ENCODE results near the gene SLC35B1. TPM values are rescaled to one million over a fixed set of nuclear protein-coding genes. Genes with fewer than 3 reads are reported as not detected.

SLC35B1 gene
- total and polyA plus RNA-seq, 2 of the 4 experiments (the other 2 are of a cell fraction), result 66.4 to 86.2 TPM

DNA sequence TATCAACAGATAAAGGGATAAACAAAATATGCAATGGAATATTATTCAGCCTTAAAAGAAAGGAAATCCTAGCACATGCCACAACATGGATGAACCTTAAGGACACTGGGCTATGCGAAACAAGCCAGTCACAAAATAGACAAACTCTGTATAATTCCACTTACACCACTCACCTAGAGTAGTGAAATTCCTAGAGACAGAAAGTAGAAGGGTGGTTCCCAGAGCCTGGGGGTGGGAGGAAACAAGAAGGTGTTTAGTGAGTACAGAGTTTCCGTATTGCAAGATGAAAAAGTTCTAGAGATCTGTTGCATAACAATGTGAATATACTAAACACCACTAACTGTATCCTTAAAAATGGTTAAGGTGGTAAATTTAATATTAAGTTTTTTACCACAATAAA lies 39.9 kb downstream of the SLC35B1 start:
- Histone ChIP-seq H2AK5ac (ENCODE audit: low read depth, low read length) (no peak overlapping the region), H3K56ac (ENCODE audit: extremely low read depth, insufficient read depth, low read length) (no peak overlapping the region), H2BK20ac (ENCODE audit: low read depth, low read length) (no peak overlapping the region), H2AFZ (replicated peaks; ENCODE audit: low read length, poor library complexity) (no peak overlapping the region), H2BK15ac (ENCODE audit: low read depth, low read length) (no peak overlapping the region), H3K4me3 (ENCODE audit: insufficient read depth, low read depth, low read length) (no peak overlapping the region), H4K20me1 (ENCODE audit: insufficient read depth, low read length) (peaks cover 24% of the 10 kb centered on the region), H3K18ac (ENCODE audit: low read depth, low read length) (no peak overlapping the region), H4K5ac (ENCODE audit: low read depth, low read length) (no peak overlapping the region), H2BK5ac (ENCODE audit: low read depth, low read length, poor library complexity, severe bottlenecking) (no peak overlapping the region), H4K8ac (ENCODE audit: low read depth in 2 of 2, low read length in 2 of 2) (no peak overlapping the region), H3K4me2 (ENCODE audit: low read depth, low read length) (no peak overlapping the region), H3K9me1 (ENCODE audit: insufficient read depth, low read length) (peaks cover 4% of the 10 kb centered on the region), H3K9ac (ENCODE audit: low read depth, low read length) (no peak overlapping the region), H2AK9ac (replicated peaks; ENCODE audit: low read depth, low read length, poor library complexity) (no peak overlapping the region), H3K27ac (ENCODE audit: insufficient read depth, low read length) (no peak overlapping the region), H3K27me3 (ENCODE audit: control insufficient read depth, insufficient read depth, low read length) (no peaks in the 10 kb centered on the region), H3K23ac (ENCODE audit: low read depth, low read length) (no peak overlapping the region), H3K14ac (replicated peaks; ENCODE audit: low read depth, low read length) (no peak overlapping the region), H4K91ac (ENCODE audit: insufficient read depth, low read depth, low read length) (no peak overlapping the region), H3K36me3 (ENCODE audit: control insufficient read depth, insufficient read depth, low read length) (0 out of 2 replicates have a peak, but pooled peaks cover 4% of the 10 kb centered on the region), H3K9me3 (ENCODE audit: control insufficient read depth, insufficient read depth, low read length) (no peaks in the 10 kb centered on the region), H3K4ac (ENCODE audit: low read depth, low read length) (no peak overlapping the region), H3K4me1 (ENCODE audit: control insufficient read depth, insufficient read depth, low read length) (no peaks in the 10 kb centered on the region), H3K79me1 (ENCODE audit: low read depth in 1 of 2, low read length in 2 of 2) (peaks cover 23 to 57% of the 10 kb centered on the region in 2 experiments), H2BK120ac (ENCODE audit: low read depth, low read length) (no peak overlapping the region)
- BruUV-seq (replicated peaks), result no TSS peak
- in situ Hi-C loops (cut with MboI; ENCODE audit: low sequenced_read_pairs) (no loop called here), dilution Hi-C loops (cut with HindIII; ENCODE audit: low sequenced_read_pairs, unreplicated experiment) (no loop called here), intact Hi-C loops (cut with micrococcal nuclease) (no loop called here)
- ATAC-seq (ENCODE audit: low read depth), result no peak
- CTCF ChIA-PET, result no interaction called here
- POLR2A ChIA-PET (ENCODE audit: unreplicated experiment), result no interaction called here
- TF ChIP-seq POLR2A (IDR thresholded peaks at IDR 0.05; ENCODE audit: low read depth, low read length), result no peak
- TF ChIP-seq, protein P1, sequence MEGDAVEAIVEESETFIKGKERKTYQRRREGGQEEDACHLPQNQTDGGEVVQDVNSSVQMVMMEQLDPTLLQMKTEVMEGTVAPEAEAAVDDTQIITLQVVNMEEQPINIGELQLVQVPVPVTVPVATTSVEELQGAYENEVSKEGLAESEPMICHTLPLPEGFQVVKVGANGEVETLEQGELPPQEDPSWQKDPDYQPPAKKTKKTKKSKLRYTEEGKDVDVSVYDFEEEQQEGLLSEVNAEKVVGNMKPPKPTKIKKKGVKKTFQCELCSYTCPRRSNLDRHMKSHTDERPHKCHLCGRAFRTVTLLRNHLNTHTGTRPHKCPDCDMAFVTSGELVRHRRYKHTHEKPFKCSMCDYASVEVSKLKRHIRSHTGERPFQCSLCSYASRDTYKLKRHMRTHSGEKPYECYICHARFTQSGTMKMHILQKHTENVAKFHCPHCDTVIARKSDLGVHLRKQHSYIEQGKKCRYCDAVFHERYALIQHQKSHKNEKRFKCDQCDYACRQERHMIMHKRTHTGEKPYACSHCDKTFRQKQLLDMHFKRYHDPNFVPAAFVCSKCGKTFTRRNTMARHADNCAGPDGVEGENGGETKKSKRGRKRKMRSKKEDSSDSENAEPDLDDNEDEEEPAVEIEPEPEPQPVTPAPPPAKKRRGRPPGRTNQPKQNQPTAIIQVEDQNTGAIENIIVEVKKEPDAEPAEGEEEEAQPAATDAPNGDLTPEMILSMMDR (conservative IDR thresholded peaks at IDR 0.05; ENCODE audit: low read depth, low read length), result no peak
- TF ChIP-seq MXI1 (IDR thresholded peaks at IDR 0.05; ENCODE audit: borderline replicate concordance, low read depth, low read length), result no peak
- TF ChIP-seq MAZ (IDR thresholded peaks at IDR 0.05; ENCODE audit: borderline replicate concordance, low read depth, low read length), result no peak
- TF ChIP-seq SMC3 (IDR thresholded peaks at IDR 0.05; ENCODE audit: low read depth, low read length), result no peak
- no peak for TF ChIP-seq RCOR1 (IDR thresholded peaks at IDR 0.05; ENCODE audit: insufficient replicate concordance, low read length)
- no peak for TF ChIP-seq ELK1 (IDR thresholded peaks at IDR 0.05; ENCODE audit: borderline replicate concordance, low read depth, low read length)
- TF ChIP-seq NFE2L2 (IDR thresholded peaks at IDR 0.05; ENCODE audit: low read depth, low read length), result no peak
- TF ChIP-seq CEBPB (IDR thresholded peaks at IDR 0.05; ENCODE audit: low read depth, low read length), result no peak
- TF ChIP-seq FOS (IDR thresholded peaks at IDR 0.05; ENCODE audit: low read depth, low read length), result no peak
- no peak for TF ChIP-seq RFX5 (IDR thresholded peaks at IDR 0.05; ENCODE audit: low read depth, low read length)
- TF ChIP-seq, protein P2, sequence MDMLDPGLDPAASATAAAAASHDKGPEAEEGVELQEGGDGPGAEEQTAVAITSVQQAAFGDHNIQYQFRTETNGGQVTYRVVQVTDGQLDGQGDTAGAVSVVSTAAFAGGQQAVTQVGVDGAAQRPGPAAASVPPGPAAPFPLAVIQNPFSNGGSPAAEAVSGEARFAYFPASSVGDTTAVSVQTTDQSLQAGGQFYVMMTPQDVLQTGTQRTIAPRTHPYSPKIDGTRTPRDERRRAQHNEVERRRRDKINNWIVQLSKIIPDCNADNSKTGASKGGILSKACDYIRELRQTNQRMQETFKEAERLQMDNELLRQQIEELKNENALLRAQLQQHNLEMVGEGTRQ (IDR thresholded peaks at IDR 0.05; ENCODE audit: low read depth, low read length), result no peak
- no peak for TF ChIP-seq CHD1 (IDR thresholded peaks at IDR 0.05; ENCODE audit: low read depth, low read length)
- TF ChIP-seq MAFK (IDR thresholded peaks at IDR 0.05; ENCODE audit: low read depth, low read length), result no peak
- no peak for TF ChIP-seq RAD21 (IDR thresholded peaks at IDR 0.05; ENCODE audit: low read length)
- no peak for TF ChIP-seq BHLHE40 (IDR thresholded peaks at IDR 0.05; ENCODE audit: low read depth, low read length)
- no CpG with 5 or more reads among the region's 2 CpGs for WGBS, 2 experiments (ENCODE audit: extremely low coverage in 2 of 2, insufficient read length in 1 of 2)
- DNase-seq, result no peak
